Heart left ventricle (tissue), 13 donors: Measurements from ENCODE around the gene STAT3.

Experiments used
- CTCF ChIP-seq, 12 donors: fragments of 200-600 bp; sonication (generic) in 4 of 12; IDR thresholded peaks; one replicate each; pipeline versions ENCODE4 v1.5.0 to v1.8.0; 2018 to 2022; ENCODE audit warnings: antibody characterized with exemption in 12 of 12, mild to moderate bottlenecking in 5 of 12
- POLR2A ChIP-seq, 2 donors: fragments of 450-650 bp; IDR thresholded peaks; one replicate each; pipeline ENCODE4 v1.6.1; 2017; ENCODE audit warnings: antibody characterized with exemption in 2 of 2, mild to moderate bottlenecking in 2 of 2, moderate library complexity in 2 of 2
- donor health status: ischemic (EF 13 %, LVEDD 7.1; RV severe dilation, severe dysfunction).
- donor health status: DM: no; HTN: yes; CAD: no.
- donor health status: DM: no; HTN: no; CAD: no.
- donor health status: ischemic (EF 25% LVEDD 6.9; RV normal size, moderate dysfunction).
- donor health status: ischemic (EF 25% LVEDD 5.7; RV mildly dilated, moderate dysfunction).
- donor health status: ischemic (EF 35%, LVEDD 5.7; RV mildly dilated, moderate dysfunction).
- donor health status: nonischemic (EF 11% LVEDD 7.7; RV severe dilation, severe dysfunction).
- donor health status: DM: yes; HTN: yes; CAD: no.
- donor health status: PGD.
- donor health status: ischemic (EF 29% LVEDD 5.4; RV normal size, mild dysfunction).
- donor health status: nonischemic (EF 23%, LVEDD 6.1; RV moderate dilation, normal function).

DNA sequence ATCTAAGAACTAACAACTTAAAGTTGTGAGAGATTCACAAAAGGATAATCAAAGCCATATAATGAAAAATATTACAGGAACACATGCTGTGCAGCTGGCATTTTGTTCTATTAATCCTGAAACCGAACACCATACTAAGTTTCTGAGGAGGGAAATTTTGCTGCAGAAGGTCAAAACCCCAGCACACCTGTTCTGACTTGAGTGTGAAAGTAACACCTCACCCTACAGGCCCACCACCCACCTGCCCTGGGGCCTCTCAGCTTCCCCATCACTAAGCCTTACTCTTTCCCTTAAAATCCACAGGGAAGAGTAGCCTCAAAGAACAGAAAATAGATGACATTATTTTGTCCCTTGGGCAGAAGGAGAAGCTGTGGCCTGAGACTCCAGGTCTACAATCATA is 55.2 kb downstream of the STAT3 start:
- TF ChIP-seq POLR2A (IDR thresholded peaks at IDR 0.05), result no peak
- TF ChIP-seq CTCF (IDR thresholded peaks at IDR 0.05), result no peak
